ENCODE measurements around the gene SCOC. TPM values are rescaled to one million over a fixed set of nuclear protein-coding genes. Genes with fewer than 3 reads are reported as not detected.

The SCOC gene
- total RNA-seq (ENCODE audit: low replicate concordance): 9.0 and 34.4 TPM in 2 replicates

DNA sequence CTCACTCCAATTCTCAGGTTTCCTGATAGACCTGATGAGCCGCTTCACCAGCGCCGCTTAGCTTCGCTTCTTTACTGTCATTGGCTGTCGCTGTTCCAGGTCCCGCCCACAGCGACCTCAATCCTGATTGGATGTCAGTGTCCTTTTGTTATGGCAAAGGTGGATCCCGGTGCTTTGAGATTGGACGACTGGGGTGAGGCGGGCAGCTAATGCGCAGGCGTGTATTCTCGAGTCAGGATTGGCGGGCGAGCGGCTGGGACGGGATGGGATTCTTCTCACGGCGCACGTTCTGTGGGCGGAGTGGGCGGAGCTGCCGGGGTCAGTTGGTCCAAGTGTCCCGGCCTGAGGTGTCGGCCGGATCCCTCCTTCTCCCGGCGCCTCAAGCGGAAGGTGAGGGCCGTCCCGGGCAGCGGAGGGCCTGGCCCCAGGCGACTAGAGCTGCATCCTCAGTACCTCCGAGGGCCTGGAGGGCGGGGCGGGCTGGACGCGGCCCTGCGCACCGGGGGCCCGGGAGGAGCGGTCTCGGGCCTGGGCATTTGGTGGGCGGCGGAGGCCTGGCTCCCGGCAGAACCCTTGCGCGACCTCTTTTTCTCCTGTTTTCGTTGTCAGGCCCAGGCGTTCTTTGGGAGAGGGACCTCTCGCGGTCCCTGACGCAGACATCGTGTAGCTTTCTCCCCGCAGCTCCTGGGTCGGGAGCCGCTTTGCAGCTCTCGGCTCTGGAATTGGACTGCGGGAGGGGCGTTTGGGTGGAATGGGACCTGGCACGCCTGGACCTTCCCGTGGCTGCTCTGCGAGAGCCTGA lies at the start of gene SCOC:
SCOC (plus strand) TSS at position 319 of the 802 bp plus-strand sequence. CDS start 5,525 bp downstream, outside the sequence.

DNA sequence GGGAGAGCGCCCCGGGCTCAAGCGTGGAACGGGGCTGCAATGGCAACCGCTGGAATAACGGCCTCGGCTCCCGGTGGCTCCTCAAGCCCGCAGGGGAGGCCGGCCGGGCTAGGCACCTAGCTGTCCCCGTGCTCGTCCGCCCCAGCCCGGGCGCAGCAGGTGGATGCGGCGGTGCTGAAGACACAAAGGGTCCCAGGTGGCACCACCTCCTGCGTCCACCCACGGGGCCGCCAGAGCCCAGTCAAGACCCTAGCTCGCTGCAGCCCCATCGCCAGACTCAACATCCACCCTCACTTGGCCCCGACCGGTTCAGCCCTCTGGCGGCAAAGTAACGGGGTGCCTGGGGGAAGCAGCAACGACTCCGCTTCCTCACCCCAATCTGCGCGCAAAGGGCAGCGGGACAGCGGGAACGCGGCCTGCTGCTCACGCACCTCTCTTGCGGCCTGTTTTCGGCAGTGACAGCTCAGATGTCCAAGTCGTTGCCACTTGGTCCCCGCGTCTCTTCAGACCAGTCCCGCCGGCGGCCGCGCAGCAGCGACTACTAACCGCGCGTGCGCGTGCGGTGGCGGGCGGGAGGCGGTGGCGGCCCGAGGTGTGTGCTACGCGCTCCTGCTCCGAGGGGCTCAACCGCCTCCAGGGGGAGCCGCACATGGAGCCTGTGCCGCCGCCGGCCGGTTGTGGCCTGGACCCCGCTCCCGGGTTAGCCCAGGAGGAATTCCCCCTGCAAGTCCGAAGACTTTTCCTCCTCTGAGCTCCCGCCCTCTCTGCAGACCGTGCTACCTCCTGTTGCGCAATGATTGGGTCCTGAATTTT lies 53.9 kb downstream of the SCOC start, which contains the start of gene CLGN:
CLGN (minus strand) TSS at position 543 of the 813 bp plus-strand sequence. CDS start 14,570 bp downstream, outside the sequence.

Other genes with a start within 250 kb of the SCOC start
- gene MAML3, start 219.5 kb upstream of the SCOC start, total RNA-seq (ENCODE audit: low replicate concordance): 0.82 and 1.1 TPM in 2 replicates
- gene CLGN, start 54.0 kb downstream of the SCOC start, total RNA-seq (ENCODE audit: low replicate concordance): 1.8 TPM in 1 of 2 replicates, not detected in the other
- not detected in 2 replicates for gene MGAT4D, start 124.6 kb downstream of the SCOC start, total RNA-seq (ENCODE audit: low replicate concordance)
- gene ELMOD2, start 150.5 kb downstream of the SCOC start, total RNA-seq (ENCODE audit: low replicate concordance): 6.1 and 22.4 TPM in 2 replicates
- not detected in 2 replicates for gene UCP1, start 195.3 kb downstream of the SCOC start, total RNA-seq (ENCODE audit: low replicate concordance)

Data from smooth muscle cell of the coronary artery (primary cell).